AG20443 (cell line): ENCODE results near the gene PCCA.
"Not testable (repeated sequence)": the region's sequence is repeated elsewhere in the genome, so short reads cannot be mapped to it uniquely, and the experiment has no call there.

ENCODE experiments used
- DNase-seq: peaks from one replicate; pipeline ENCODE4 v3.0.0; 2012; ENCODE audit warnings: low spot score, mixed read lengths

Gene PCCA

DNA sequence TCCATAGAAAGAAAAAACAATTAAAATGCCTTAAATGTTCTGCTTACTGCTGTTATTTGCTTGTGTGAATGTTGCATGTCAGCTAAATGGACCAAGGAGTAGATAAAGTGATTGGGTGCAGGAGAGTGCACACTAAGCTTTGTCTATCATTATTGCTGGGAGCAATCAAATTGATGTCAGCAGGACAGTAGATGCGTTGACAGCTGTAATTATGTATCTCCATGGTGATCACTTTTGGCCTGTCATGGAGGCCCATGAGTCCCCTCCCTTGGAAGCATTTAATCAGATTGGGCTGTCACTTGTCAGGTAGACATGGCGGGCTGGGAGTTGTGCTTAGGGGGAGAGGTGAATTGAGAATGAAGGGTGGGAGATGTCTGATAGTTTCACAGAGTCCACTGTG lies 215.3 kb downstream of the PCCA start:
- DNase-seq, result no peak

DNA sequence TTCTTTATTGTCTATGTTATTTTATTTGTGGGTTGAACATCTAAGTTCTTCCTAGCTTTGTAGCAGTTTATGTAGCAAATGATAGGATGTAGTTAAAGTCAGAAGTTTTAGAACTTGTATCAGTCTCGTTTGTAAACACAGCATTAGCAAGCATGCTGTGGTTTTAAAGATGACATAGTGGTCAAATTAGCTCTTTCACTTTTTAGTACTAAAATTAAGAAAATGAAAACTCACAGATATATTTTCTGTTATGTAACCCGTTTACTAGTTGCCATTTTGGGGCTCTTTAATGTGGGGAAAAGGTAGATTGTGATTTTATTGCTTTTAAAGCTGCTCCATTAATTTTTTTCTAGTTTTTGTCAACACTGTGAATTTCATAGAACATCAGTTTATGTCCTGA lies 216.5 kb downstream of the PCCA start:
- no peak for DNase-seq

GRCh38 chr13:100306030-100306429 lies 217.1 kb downstream of the PCCA start:
- no peak for DNase-seq

- DNase-seq, result no peak
Observed at GRCh38 chr13:100306434-100306999, 217.6 kb downstream of the PCCA start.

DNA sequence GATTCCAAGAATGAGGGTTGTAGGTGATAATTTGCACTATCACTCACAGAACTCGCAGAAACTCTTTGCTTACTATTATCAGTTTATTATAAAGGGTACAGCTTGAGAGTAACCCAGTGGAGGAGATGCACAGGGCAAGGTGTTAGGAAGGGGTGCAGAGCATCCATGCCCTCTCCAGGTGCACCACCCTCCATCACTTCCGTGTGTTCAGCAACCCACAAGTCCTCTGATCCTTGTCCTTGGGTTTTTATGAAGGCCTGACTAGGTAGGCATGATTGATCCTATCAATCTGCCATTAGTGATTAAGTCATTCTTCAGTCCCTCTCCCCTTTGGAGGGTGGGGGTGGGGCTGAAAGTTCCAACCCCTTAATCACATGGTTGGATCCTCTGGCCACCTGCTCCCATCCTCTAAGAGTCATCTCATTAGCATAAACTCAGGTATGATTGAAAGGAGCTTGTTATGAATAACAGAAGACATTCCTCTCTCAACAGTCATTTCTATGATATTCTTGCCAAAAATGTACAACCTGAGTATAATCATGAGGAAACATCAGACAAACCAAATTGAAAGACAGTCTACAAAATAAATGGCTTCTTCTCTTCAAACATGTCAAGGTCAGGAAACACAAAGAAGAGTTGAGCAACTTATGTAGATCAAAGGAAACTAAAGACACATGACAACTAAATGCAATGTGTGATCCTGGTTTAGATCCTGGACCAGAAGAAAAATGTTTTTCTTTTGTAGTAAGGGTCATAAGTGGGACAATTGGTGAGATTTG lies 225.4 kb downstream of the PCCA start:
- no peak for DNase-seq

- no peak for DNase-seq
Observed at GRCh38 chr13:100315522-100315921, 226.6 kb downstream of the PCCA start.

DNA sequence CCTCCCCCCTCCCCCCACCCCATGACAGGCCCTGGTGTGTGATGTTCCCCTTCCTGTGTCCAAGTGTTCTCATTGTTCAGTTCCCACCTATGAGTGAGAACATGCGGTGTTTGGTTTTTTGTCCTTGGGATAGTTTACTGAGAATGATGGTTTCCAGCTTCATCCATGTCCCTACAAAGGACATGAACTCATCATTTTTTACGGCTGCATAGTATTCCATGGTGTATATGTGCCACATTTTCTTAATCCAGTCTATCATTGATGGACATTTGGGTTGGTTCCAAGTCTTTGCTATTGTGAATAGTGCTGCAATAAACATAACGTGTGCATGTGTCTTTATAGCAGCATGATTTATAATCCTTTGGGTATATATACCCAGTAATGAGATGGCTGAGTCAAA lies 229.6 kb downstream of the PCCA start:
- not testable (repeated sequence) for DNase-seq

- DNase-seq, result no peak
Observed at GRCh38 chr13:100323937-100324336, 235.0 kb downstream of the PCCA start.

DNA sequence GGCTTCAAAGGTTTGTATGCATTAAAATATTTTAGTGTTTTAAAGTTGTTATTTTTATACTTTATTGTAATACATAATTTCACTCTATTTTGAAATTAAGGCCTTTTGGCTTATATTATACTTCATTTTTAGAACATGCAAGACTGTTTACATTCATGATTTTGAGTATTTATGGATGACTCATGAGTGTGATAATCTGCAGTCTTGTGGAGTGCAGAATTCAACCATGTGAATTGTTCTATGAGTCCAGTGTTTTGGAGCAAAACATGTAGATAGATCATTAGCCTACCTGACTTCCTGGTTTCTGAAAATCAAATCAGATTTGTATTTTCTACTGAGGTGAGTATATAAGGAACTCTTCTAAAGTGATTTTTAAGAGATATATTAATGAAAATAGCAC lies 241.8 kb downstream of the PCCA start:
- no peak for DNase-seq

- DNase-seq, result no peak
Observed at GRCh38 chr13:100333141-100333540, 244.2 kb downstream of the PCCA start.

- DNase-seq, result no peak
Observed at GRCh38 chr13:100334214-100334613, 245.3 kb downstream of the PCCA start.

- DNase-seq, result no peak
Observed at GRCh38 chr13:100336795-100337516, 248.1 kb downstream of the PCCA start.

DNA sequence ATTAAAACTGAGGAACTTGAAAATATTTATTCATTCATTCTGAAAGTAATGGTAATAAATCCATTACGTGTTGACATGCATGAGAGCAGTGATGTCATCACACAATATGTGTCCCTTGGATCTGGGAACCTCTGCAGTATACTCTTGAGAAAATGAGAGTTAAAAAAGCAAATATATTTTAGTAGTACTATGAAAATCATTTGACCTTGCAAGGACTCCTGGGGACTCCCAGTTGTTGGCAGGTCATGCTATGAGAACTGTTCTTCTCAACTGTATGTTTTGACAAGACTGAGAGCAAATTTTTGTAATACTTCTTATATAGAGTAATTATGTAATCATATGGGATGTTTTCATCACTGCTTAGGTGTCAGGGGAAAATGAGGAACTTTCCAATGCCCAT lies 249.4 kb downstream of the PCCA start:
- no peak for DNase-seq

DNA sequence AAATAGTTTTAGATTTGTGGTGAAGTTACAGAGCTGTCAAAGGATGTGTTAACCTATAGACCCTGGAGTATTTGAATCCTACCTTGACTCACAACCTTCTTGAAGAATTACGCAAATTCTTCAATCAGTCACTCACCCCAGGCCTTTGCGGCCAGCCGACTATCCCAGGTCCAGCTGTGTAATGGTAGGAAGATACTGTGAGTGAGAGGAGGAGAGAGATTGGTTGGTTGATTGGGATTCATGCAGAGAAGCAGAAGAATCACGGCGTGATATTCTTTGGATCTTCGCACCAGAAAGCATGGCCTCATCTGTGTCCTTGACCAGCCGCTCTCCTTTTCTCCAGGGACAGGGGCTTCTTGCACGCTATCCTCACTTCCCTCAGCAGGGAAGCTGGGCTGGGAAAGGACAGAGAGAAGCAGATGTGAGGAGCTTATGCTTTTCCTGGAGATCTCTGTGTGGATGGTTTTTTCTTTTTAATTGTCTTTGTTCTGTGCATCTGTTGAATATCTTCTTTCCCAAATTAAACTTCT lies 250.6 kb downstream of the PCCA start:
- DNase-seq, result no peak

DNA sequence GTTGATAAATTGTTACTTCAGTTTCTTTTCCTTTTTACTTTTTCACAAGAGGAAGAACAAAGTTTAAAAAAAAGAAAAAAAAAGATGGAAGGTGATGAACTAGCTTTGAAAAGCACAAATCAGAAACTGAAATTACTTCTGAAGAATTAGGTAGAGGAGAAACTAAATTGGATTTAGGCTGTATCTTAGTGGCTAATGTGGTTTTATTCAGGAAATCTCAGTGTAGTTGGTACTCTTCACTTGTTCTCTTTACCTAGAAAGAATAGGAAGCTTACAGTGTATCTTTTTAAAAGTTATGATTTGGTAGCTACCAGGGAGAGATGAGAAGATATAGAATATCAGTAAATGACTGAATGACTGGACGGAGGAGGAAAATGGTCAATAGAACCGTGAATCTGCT lies 252.0 kb downstream of the PCCA start:
- DNase-seq, result no peak

DNA sequence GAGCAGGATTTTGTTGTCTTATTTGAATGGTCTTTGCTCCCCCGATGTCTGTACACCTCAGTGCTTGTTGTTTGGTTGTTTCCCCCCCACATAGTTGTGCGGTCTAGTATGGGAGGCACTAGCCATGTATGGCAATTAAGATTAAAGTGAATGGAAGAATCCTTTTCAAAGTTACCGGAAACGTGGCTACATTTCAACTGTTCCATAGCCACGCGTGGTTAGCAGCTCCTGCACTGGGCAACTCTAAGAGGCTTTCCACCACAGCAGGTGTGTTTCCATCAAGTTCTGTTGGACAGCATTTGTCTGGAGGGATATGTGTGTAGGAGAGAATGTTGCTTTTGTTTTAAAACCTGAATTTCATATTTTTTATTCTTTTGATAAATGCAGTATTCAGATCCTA lies 252.4 kb downstream of the PCCA start:
- no peak for DNase-seq

GRCh38 chr13:100344544-100344943 lies 255.7 kb downstream of the PCCA start:
- DNase-seq, result no peak

- DNase-seq, result no peak
Observed at GRCh38 chr13:100347968-100348367, 259.1 kb downstream of the PCCA start.

DNA sequence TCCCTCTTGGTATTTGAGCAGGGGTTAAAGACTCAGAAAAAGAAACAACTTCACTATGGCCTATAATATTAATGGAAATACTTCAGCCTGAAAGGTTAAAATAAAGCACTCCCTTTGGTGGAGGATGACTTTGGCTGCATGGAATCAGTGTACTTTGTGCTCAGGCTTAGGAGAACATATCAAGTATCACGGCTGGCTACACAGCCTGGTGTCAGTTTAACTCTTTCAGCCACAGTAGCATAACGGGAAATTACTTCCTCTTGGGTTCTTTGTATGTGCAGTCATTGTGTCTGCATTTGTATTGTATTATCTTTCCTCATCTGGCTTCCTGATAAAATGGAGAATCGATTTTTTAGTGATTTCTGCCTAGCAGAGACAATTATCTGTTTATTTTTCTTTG lies 260.7 kb downstream of the PCCA start:
- DNase-seq, result no peak

DNA sequence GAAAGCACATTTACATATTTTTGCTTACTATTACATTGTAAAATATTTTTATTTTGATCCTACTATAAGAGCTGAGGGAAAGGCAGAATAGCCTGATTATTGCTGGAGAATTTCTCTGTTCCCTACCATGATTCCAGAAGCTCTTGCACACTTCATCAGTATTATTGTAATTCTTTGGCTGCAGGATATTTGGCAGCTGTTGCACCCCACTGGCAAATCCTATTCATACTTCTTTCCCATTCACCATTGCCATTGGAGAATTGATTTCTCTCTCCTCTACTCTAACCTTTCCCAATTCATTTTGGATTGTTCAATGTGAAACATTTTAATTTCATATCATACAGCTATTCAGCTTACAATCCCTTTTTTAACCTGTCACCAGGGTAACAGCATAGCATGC lies 261.7 kb downstream of the PCCA start:
- no peak for DNase-seq

DNA sequence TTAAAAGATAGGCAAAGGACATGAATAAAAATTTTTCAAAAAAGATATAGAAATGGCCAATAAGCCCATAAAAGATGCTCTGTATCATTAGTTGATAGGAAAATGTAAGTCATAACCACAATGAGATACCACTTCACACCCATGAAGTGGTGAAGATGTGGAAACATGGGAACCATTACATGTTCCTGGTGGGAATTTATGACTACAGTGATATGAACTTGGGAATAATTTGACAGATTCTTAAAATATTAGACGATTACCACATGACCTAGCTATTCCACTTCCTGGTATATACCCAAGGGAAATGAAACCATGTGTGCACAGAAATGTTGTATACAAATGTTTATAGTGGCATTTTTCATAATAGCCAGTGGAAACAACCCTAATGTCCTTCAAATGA lies 267.5 kb downstream of the PCCA start:
- no peak for DNase-seq

- DNase-seq, result no peak
Observed at GRCh38 chr13:100356889-100357288, 268.0 kb downstream of the PCCA start.

DNA sequence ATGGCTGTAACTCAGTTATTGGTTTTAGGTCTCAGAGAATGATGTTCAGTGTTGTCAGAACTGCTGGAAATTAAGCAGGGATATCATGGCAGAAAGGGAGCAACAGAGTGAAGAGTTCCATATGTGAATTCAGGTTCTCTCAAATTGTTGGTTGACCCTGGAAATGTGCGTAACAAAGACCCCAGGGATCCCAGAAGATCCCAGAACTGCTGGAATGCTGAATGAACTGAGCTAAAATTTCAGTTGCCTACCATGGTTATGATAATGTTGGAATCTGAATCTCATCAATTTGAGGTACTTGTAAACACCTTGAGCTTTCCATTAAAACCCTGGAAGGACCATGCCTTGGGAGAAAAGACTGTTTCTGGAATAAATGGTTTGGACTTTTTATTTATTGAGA lies 268.9 kb downstream of the PCCA start:
- no peak for DNase-seq
